Activated naive CD4-positive, alpha-beta T cell treated with anti-CD3 and anti-CD28 coated beads for 36 hours (primary cell): ENCODE measurements around the gene CPNE2. TPM values are rescaled to one million over a fixed set of nuclear protein-coding genes. Genes with fewer than 3 reads are reported as not detected.

Experiments
- CTCF ChIA-PET: fragments of 350-600 bp; sonication (Branson Sonifier 250); formaldehyde crosslinking; loops from one replicate; lab custom pipeline; 2021; ENCODE audit warnings: antibody characterized with exemption; lab: Charles Lee
- DNase-seq: peaks from one replicate; pipeline ENCODE4 v3.0.0-alpha.2; 2020
- H3K27ac Mint-ChIP-seq: one replicate; pipeline ENCODE4 v1.8.0; 2021; ENCODE audit warnings: mild to moderate bottlenecking, mixed read lengths
- H3K27me3 Mint-ChIP-seq: one replicate; pipeline ENCODE4 v1.8.0; 2021; ENCODE audit warnings: low read depth, mixed read lengths
- H3K36me3 Mint-ChIP-seq: one replicate; pipeline ENCODE4 v1.8.0; 2021; ENCODE audit warnings: low read depth, mixed read lengths
- H3K4me1 Mint-ChIP-seq: one replicate; pipeline ENCODE4 v1.8.0; 2021; ENCODE audit warnings: low read depth, mixed read lengths
- H3K4me3 Mint-ChIP-seq: one replicate; pipeline ENCODE4 v1.8.0; 2021; ENCODE audit warnings: mild to moderate bottlenecking, moderate library complexity, mixed read lengths
- H3K9me3 Mint-ChIP-seq: one replicate; pipeline ENCODE4 v1.8.0; 2021; ENCODE audit warnings: mixed read lengths
- intact Hi-C: fragments of 100-400 bp; cut with micrococcal nuclease; formaldehyde crosslinking; loops from one replicate; pipeline ENCODE4 v1.15.1; 2023
- total RNA-seq, 2 experiments: library from RNA; stranded (reverse); gene quantifications; one replicate each; pipeline ENCODE4 v1.2.3, GENCODE V29; 2021

CPNE2 gene
- 1 to 10 TPM; 5.1 TPM for total RNA-seq

DNA sequence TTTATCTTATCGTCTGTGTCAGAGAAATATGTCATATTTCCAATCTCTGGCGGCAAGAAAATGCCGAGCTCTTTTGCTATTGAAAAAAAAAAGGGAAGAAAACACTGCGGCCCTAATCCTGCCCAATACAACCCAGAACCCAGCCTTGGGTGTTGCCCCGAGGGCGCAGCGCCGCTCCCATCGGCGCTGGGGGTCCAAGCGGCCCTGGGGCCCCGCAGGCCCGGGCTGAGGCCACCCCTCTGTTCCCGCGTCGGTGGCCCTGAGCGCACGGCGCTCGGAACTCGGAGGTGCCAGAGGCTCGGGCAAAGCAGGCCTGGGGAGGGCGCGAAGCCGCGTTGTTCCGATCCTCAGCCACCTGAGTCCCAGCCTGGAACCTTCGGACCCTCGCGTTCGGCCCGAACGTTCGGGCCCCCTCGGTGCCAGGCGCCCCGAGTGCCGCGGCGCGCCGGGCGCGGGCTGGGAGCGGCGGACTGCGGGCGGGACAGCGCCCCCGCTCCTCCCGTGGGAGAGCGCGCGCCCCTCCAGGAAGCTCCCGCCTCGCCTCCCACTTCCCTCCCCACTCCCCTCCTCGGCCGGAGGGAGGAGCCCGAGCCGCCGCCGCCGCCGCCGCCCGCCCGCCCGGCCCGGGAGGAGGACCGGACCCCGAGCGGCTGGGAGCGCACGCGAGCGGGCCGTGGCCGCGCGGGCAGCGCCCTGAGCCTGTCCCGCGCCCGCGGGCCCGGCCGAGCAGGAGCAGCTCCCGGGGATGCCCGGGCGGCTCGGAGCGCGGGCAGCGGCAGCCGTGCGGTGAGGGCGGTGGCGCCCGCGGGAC, at the start of gene CPNE2:
Gene CPNE2, plus strand, starts transcription at position 609 of the 811 bp plus-strand sequence. CDS start 18,160 bp downstream, outside the sequence.
- H3K4me1 Mint-ChIP-seq: peaks cover 10% of the 10 kb centered on the region
- intact Hi-C loops: loop anchor here (2.0 kb wide), 1 partner anchor 51 kb away; no protein-coding TSS in a partner anchor
- no peaks in the 10 kb centered on the region for H3K36me3 Mint-ChIP-seq
- no peak within 1 kb of the TSS for H3K27ac Mint-ChIP-seq
- CTCF ChIA-PET: interaction anchor here (0.6 to 3.6 kb wide), 23 partner anchors 8 to 326 kb away, joined by 3 to 17 read pairs (median 4); partner anchors contain the start of genes PSME3IP1 and RSPRY1
- H3K27me3 Mint-ChIP-seq: peaks cover 3% of the 10 kb centered on the region
- H3K9me3 Mint-ChIP-seq: no peaks in the 10 kb centered on the region
- DNase-seq: peak; percentile 41
- peak within 1 kb of the TSS; percentile 73 for H3K4me3 Mint-ChIP-seq

DNA sequence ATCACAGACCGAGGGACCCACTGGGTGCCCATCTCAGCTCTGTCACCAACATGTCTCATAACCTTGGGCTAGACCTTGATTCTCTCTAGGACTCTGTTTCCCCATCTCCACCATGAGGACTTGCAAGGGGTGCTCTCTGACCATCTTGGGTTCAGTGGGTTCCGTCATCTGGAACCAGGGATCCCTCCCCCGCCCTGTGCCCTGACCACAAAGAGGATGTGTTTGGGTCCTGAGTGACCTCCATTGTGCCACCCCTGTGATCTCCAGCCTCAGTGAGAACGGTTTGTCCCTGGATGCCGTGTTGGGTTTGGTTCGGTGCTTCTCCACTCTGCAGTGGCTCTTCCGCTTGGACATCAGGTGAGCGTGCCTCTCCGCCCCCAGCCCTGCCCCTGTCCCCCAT, 49.1 kb upstream of the CPNE2 start:
- peaks cover 74% of the 10 kb centered on the region for H3K4me1 Mint-ChIP-seq
- H3K4me3 Mint-ChIP-seq: no peak overlapping the region
- H3K27me3 Mint-ChIP-seq: no peaks in the 10 kb centered on the region
- peaks cover 59% of the 10 kb centered on the region for H3K36me3 Mint-ChIP-seq
- no peaks in the 10 kb centered on the region for H3K9me3 Mint-ChIP-seq
- H3K27ac Mint-ChIP-seq: peak overlapping the region; percentile 98
- no peak for DNase-seq
- intact Hi-C loops: loop anchor here (2.0 to 10.0 kb wide), 2 partner anchors 178 to 434 kb away; partner anchors contain the start of genes MT2A and SLC12A3
- CTCF ChIA-PET: interaction anchor here (2.3 kb wide), 1 partner anchor 54 kb away, joined by 9 read pairs; the partner anchor contains the start of gene NLRC5

DNA sequence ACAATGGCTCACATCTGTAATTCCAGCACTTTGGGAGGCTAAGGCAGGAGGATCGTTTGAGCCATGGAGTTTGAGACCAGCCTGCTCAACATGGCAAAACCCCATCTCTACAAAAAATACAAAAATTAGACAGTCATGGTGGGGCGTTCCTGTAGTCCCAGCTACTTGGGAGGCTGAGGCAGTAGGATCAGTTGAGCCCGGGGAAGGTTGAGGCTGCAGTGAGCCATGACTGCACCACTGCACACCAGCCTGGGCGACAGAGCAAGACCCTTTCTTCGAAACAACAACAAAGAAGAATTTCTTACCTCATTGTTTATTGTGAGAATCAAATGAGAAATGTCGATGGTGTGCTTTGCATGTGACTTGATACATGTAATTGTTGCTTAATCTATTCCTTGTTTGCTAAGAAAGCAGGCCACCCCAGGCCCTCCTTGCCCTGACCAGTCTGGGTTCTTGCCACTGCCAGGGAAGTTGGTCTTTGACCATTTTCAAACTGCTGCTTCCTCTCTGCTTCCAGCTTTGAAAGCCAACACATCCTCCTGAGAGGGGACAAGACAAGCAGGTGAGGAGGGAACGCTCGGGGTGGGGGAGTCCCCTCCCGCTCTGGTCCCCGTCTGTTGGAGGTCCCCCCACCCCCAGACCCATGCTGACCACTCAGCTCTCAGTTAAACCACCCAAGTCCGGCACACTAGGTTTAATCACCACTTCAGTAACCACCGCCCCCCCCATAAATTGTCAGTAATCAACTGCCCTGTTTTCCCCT, 47.3 kb upstream of the CPNE2 start:
- H3K9me3 Mint-ChIP-seq: no peaks in the 10 kb centered on the region
- no peak overlapping the region for H3K4me3 Mint-ChIP-seq
- no peaks in the 10 kb centered on the region for H3K27me3 Mint-ChIP-seq
- H3K27ac Mint-ChIP-seq: peak overlapping the region; percentile 73
- CTCF ChIA-PET: interaction anchor here (1.1 to 3.1 kb wide), 4 partner anchors 52 to 84 kb away, joined by 3 to 25 read pairs (median 8); no protein-coding TSS in a partner anchor
- H3K36me3 Mint-ChIP-seq: peaks cover 54% of the 10 kb centered on the region
- no peak for DNase-seq
- peaks cover 66% of the 10 kb centered on the region for H3K4me1 Mint-ChIP-seq
- intact Hi-C loops: loop anchor here (10.0 kb wide), 1 partner anchor 180 kb away; the partner anchor contains the start of gene SLC12A3

DNA sequence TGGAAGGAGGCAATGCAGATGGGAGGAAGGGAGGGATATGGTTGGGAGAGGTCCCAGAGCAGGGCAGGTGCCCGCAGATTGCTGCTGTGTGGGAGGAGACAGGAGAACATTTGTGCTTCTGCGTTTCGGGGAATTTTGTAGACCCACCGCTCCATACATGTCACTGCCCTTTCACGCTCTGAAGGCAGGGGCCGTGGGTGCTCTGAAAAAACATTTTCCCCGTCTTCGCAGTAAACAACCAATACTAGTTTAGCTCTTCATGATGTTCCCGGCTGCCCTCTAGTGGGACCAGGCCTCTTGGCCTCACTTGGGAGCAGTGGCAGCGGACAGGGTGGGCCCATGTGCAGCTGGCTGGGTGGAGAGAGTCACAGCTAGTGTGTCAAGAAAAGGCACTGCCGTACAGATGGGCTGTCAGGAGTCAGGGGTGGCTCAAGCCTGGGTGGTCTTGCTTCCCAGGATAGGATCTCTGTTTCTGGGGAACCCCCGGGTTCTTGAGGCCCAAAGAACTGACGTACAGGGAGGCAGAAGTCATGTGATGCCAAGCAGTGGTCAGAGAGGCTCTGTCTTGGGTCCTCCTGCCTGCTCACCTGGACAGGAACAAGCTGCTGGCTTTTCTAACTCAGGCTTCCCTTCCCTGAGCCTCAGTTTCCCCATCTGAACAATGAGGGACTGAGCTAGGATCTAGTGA, 46.5 kb upstream of the CPNE2 start:
- intact Hi-C loops: loop anchor here (10.0 kb wide), 1 partner anchor 181 kb away; the partner anchor contains the start of gene SLC12A3
- DNase-seq: peak; percentile 51
- Mint-ChIP-seq H3K9me3 (no peaks in the 10 kb centered on the region), H3K4me3 (no peak overlapping the region), H3K36me3 (peaks cover 50% of the 10 kb centered on the region), H3K27me3 (no peaks in the 10 kb centered on the region), H3K27ac (peak overlapping the region; percentile 73), H3K4me1 (peaks cover 65% of the 10 kb centered on the region)
- CTCF ChIA-PET: interaction anchor here (0.6 to 3.1 kb wide), 5 partner anchors 38 to 85 kb away, joined by 3 to 25 read pairs (median 3); no protein-coding TSS in a partner anchor

DNA sequence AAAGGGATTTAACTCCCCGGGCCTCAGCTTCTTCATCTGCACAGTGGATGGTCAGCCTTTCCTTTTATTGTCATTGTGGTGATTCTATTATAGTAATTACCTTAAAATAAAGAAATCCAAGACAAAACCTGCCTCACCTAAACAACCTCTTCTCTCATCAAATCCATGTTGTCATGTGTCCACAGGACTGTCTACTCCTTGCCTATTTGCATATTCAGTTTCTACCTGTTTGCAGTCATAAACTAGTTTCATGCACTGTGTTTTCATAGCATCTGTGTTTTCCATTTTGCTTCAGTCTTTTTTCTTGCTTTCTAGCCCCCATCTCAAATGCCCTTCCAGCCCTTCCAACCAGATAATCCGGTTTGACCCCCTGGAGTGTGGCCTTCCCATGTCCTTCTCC, 44.3 kb upstream of the CPNE2 start:
- Mint-ChIP-seq H3K27ac (peak overlapping the region; percentile 15), H3K4me1 (peaks cover 58% of the 10 kb centered on the region), H3K9me3 (no peaks in the 10 kb centered on the region), H3K27me3 (no peaks in the 10 kb centered on the region), H3K36me3 (peaks cover 49% of the 10 kb centered on the region), H3K4me3 (no peak overlapping the region)
- DNase-seq: no peak
- CTCF ChIA-PET: no interaction called here
- intact Hi-C loops: loop anchor here (10.0 kb wide), 1 partner anchor 183 kb away; the partner anchor contains the start of gene SLC12A3

DNA sequence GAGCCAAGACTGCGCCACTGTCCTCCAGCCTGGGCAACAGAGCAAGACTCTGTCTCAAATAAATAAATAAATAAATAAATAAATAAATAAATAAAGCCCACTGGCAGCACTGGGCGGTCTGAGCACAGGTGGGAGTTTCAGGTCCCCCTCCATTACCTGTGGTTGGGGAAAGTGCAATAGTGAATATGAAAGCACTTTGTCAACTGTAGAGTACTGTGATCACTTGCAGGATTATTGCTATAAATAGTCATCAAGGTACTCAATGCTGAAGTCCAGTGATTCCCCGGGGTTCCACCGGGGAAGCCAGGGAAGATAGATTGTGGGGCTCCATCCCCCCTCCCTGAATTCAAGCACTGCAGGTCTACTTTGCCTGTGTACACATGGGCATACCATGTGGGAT, 42.7 kb upstream of the CPNE2 start:
- no peaks in the 10 kb centered on the region for H3K27me3 Mint-ChIP-seq
- H3K36me3 Mint-ChIP-seq: peaks cover 44% of the 10 kb centered on the region
- peaks cover 53% of the 10 kb centered on the region for H3K4me1 Mint-ChIP-seq
- peak; percentile 33 for DNase-seq
- no peaks in the 10 kb centered on the region for H3K9me3 Mint-ChIP-seq
- CTCF ChIA-PET: interaction anchor here (1.0 kb wide), 1 partner anchor 85 kb away, joined by 6 read pairs; no protein-coding TSS in a partner anchor
- intact Hi-C loops: loop anchor here (10.0 kb wide), 1 partner anchor 185 kb away; the partner anchor contains the start of gene SLC12A3
- peak overlapping the region; percentile 78 for H3K27ac Mint-ChIP-seq
- H3K4me3 Mint-ChIP-seq: no peak overlapping the region

DNA sequence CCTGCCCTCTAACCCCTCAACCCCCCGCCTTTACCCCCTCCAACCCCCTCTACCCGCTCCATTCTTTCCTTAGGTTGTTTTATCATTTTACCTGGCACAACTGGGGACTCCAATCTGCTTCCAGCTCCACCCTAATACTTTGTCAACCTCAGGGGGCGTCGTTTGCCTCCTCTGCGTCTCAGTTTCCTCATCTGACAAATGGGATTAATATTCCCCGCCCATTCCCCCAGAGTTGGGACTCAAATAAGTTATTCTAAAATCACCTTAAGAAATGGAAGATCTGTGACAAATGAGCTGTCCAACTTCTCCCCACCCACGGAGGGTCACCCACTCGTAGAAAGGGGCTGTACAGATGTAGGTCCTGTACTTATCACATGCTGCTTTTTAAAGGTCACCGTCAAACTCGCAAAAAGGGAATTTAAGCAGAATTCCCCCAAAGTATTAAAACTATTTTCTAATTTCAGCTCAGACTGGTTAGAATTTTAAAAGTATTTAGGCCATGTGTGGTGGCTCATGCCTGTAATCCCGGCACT, 40.6 kb upstream of the CPNE2 start:
- Mint-ChIP-seq H3K9me3 (no peaks in the 10 kb centered on the region), H3K4me3 (no peak overlapping the region), H3K4me1 (peaks cover 45% of the 10 kb centered on the region), H3K36me3 (peaks cover 37% of the 10 kb centered on the region), H3K27ac (peak overlapping the region; percentile 56), H3K27me3 (no peaks in the 10 kb centered on the region)
- DNase-seq: peak; percentile 25
- intact Hi-C loops: no loop called here
- CTCF ChIA-PET: interaction anchor here (4.8 kb wide), 1 partner anchor 87 kb away, joined by 27 read pairs; no protein-coding TSS in a partner anchor

DNA sequence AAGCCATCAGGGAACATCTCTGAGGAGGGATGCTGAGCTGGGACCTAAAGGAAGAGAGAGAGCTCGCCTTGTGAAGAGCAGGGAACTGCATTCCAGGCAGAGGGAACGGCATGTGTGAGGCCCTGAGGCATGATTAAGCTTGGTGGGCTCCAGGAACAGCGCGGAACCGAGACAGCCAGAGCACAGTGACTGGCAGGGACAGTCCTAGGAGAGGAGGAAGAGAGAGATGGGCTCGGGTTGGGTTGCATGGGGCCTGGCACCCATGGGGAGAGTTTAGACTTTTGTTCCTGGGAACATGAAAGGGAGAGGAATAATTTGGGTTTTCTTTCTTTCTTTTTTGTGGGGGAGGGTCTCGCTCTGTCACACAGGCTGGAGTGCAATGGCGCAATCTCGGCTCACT, 39.2 kb upstream of the CPNE2 start:
- Mint-ChIP-seq H3K36me3 (peaks cover 36% of the 10 kb centered on the region), H3K9me3 (no peaks in the 10 kb centered on the region), H3K4me3 (no peak overlapping the region), H3K4me1 (peaks cover 34% of the 10 kb centered on the region), H3K27me3 (no peaks in the 10 kb centered on the region), H3K27ac (peak overlapping the region; percentile 75)
- no peak for DNase-seq
- CTCF ChIA-PET: interaction anchor here (0.6 to 4.8 kb wide), 6 partner anchors 10 to 180 kb away, joined by 3 to 27 read pairs (median 4); no protein-coding TSS in a partner anchor
- intact Hi-C loops: no loop called here

DNA sequence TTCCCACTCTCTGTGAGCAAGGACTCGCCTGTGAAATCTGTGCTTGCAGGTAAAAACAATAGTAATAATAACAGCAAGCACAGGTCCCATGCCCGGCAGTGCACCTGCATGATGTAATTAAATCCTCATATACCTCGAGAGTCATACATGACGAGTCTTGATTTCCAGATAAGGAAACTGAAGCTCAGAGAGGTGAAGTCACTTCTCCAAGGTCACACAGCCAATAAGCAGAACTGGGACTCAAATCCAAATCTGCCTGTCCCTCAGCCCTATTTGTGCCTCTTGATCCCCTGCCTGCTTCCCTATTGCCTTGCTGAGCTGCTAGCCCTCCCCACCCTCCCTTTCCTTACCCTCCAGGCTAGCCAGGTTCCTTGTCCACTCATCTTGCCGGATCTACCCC, 38.0 kb upstream of the CPNE2 start:
- intact Hi-C loops: no loop called here

DNA sequence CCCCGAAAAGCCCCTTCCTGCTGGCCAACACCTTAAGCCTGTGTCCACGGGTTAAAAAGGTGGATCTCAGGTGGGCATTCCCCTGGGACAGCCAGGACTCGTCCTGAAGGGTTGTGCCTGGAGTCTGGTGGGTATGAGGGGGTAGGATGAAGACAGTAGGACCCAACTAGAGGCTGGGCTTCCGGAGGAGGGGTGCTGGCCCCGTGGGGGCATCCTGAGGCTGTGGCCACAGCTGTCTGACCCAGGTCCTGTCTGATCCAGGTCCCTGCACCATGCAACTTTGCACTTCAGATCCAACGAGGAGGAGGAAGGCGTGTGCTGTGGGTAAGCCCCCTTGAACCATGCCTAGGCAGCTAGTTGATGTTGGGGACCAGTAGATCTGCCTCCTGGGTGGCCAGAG, 37.6 kb upstream of the CPNE2 start:
- Mint-ChIP-seq H3K27me3 (no peaks in the 10 kb centered on the region), H3K36me3 (peaks cover 34% of the 10 kb centered on the region), H3K4me1 (peaks cover 29% of the 10 kb centered on the region), H3K9me3 (no peaks in the 10 kb centered on the region), H3K4me3 (no peak overlapping the region), H3K27ac (peak overlapping the region; percentile 53)
- CTCF ChIA-PET: interaction anchor here (0.7 to 4.8 kb wide), 2 partner anchors 90 to 141 kb away, joined by 3 to 27 read pairs; no protein-coding TSS in a partner anchor
- no peak for DNase-seq
- intact Hi-C loops: no loop called here

More for the DNA sequence above, 38.0 kb upstream of the CPNE2 start:
- no peak for DNase-seq
- Mint-ChIP-seq H3K27me3 (no peaks in the 10 kb centered on the region), H3K9me3 (no peaks in the 10 kb centered on the region), H3K4me3 (no peak overlapping the region), H3K36me3 (peaks cover 31% of the 10 kb centered on the region), H3K27ac (peak overlapping the region; percentile 54), H3K4me1 (peaks cover 27% of the 10 kb centered on the region)
- CTCF ChIA-PET: interaction anchor here (0.7 to 4.8 kb wide), 2 partner anchors 89 to 141 kb away, joined by 3 to 27 read pairs; no protein-coding TSS in a partner anchor

DNA sequence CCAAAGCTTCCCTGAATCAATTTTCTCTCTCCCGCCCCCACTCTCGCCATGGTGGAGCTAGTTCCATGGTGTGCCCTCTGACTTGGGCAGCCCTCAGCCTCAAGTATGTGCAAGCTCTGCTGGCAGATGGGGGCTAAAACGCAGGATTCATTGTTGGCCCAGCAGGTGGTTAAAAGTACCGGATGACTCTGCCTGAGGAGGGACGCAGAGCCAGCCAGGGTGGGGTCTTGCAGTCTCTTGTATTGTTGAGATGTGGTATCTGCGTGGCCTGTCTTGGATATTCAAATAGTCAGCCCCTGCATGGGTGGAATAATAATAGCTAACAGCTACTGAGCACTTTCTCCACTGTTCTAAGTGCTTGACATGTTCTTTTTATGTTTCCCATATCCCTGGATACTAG, 36.7 kb upstream of the CPNE2 start:
- CTCF ChIA-PET: interaction anchor here (0.9 kb wide), 1 partner anchor 89 kb away, joined by 3 read pairs; no protein-coding TSS in a partner anchor
- Mint-ChIP-seq H3K27me3 (no peaks in the 10 kb centered on the region), H3K36me3 (peaks cover 37% of the 10 kb centered on the region), H3K4me1 (peaks cover 21% of the 10 kb centered on the region), H3K4me3 (no peak overlapping the region), H3K9me3 (no peaks in the 10 kb centered on the region), H3K27ac (no peak overlapping the region)
- no peak for DNase-seq
- intact Hi-C loops: no loop called here
